HFFc6 (cell line): Measurements from ENCODE around the gene DPEP3. TPM values are rescaled to one million over a fixed set of nuclear protein-coding genes. Genes with fewer than 3 reads are reported as not detected.

Experiments
- DNase-seq: peaks from one replicate; pipeline ENCODE4 v3.0.0-alpha.2; 2018
- H3K27ac Mint-ChIP-seq: 2 replicates; pipeline ENCODE4 v1.8.0; 2020; ENCODE audit warnings: mild to moderate bottlenecking, mixed read lengths
- H3K27me3 Mint-ChIP-seq: 2 replicates; pipeline ENCODE4 v1.8.0; 2021; ENCODE audit warnings: mild to moderate bottlenecking, moderate library complexity, mixed read lengths; ENCODE audit not compliant: insufficient read depth
- H3K36me3 Mint-ChIP-seq: 2 replicates; pipeline ENCODE4 v1.8.0; 2021; ENCODE audit warnings: low read depth, mixed read lengths
- H3K4me1 Mint-ChIP-seq: 2 replicates; pipeline ENCODE4 v1.8.0; 2020; ENCODE audit warnings: low read depth, mixed read lengths
- H3K4me3 Mint-ChIP-seq: 2 replicates; pipeline ENCODE4 v1.8.0; 2020; ENCODE audit warnings: mild to moderate bottlenecking, moderate library complexity, mixed read lengths
- H3K9me3 Mint-ChIP-seq: 2 replicates; pipeline ENCODE4 v1.8.0; 2020; ENCODE audit warnings: mild to moderate bottlenecking, mixed read lengths
- CTCF ChIP-seq: fragments of 200-600 bp; sonication (generic); IDR thresholded peaks from 2 replicates; pipeline ENCODE4 v1.5.0; 2021; ENCODE audit warnings: antibody characterized with exemption, mild to moderate bottlenecking
- long read RNA-seq: library from polyadenylated mRNA; unstranded; transcript quantifications from one replicate; pipeline ENCODE4 v2.0.0, GENCODE V29; 2019
- total RNA-seq, 6 experiments: library from RNA; stranded (reverse); fragmentation: NEBNext Ultra II Directional; extraction: Animal tissue kit (Norgen Biotek cat#: 25700); gene quantifications; 2 replicates in 1 of 6; 3 replicates in 5 of 6; pipeline ENCODE4 v1.2.3, GENCODE V29; 2021

DPEP3 gene
- total RNA-seq, result not detected
- long read RNA-seq, result 0 reads

GRCh38 chr16:67979955-67980678 lies at the start of gene DPEP3:
Gene DPEP3, minus strand, starts transcription at chr16:67980499. Its CDS starts 119 bp downstream, at chr16:67980380.
- Mint-ChIP-seq H3K9me3 (no peaks in the 10 kb centered on the region), H3K27ac (no peak within 1 kb of the TSS), H3K4me1 (peaks cover 4% of the 10 kb centered on the region; the same call in 1 of the 2 replicates), H3K4me3 (no peak within 1 kb of the TSS), H3K36me3 (no peaks in the 10 kb centered on the region; the same call in 1 of the 2 replicates), H3K27me3 (peaks cover 11% of the 10 kb centered on the region)
- TF ChIP-seq CTCF, result peak; percentile 59
- DNase-seq, result no peak

- Mint-ChIP-seq H3K27ac (no peak overlapping the region), H3K4me3 (no peak overlapping the region), H3K9me3 (no peaks in the 10 kb centered on the region), H3K36me3 (peaks cover 19% of the 10 kb centered on the region), H3K27me3 (no peaks in the 10 kb centered on the region), H3K4me1 (peaks cover 24% of the 10 kb centered on the region)
- TF ChIP-seq CTCF, result no peak
- no peak for DNase-seq
Measured at GRCh38 chr16:68028996-68029395, 48.7 kb upstream of the DPEP3 start.

GRCh38 chr16:68022728-68023537 lies 42.6 kb upstream of the DPEP3 start, which contains the start of the genes DDX28 and DUS2:
Gene DDX28, minus strand, starts transcription at chr16:68023232. Its CDS starts 30 bp downstream, at chr16:68023202.
Gene DUS2, plus strand, starts transcription at chr16:68023284. Its CDS starts 14,740 bp downstream, at chr16:68038024.
- TF ChIP-seq CTCF, result no peak
- H3K9me3 Mint-ChIP-seq, result no peaks in the 10 kb centered on the region
- H3K4me1 Mint-ChIP-seq, result peaks cover 14% of the 10 kb centered on the region
- peak within 1 kb of the TSS; percentile 98 for H3K4me3 Mint-ChIP-seq
- peaks cover 21% of the 10 kb centered on the region for H3K36me3 Mint-ChIP-seq
- peak; percentile 86 for DNase-seq
- H3K27ac Mint-ChIP-seq, result peak within 1 kb of the TSS; percentile 96
- H3K27me3 Mint-ChIP-seq, result no peaks in the 10 kb centered on the region; the same call in 1 of the 2 replicates

- DNase-seq, result no peak
- H3K27me3 Mint-ChIP-seq, result no peaks in the 10 kb centered on the region; the same call in 1 of the 2 replicates
- H3K27ac Mint-ChIP-seq, result peak overlapping the region; percentile 96
- H3K9me3 Mint-ChIP-seq, result no peaks in the 10 kb centered on the region
- peaks cover 15% of the 10 kb centered on the region for H3K36me3 Mint-ChIP-seq
- peak overlapping the region; percentile 98 for H3K4me3 Mint-ChIP-seq
- no peak for TF ChIP-seq CTCF
- H3K4me1 Mint-ChIP-seq, result peaks cover 14% of the 10 kb centered on the region
Measured at GRCh38 chr16:68022278-68022727, 42.0 kb upstream of the DPEP3 start.

GRCh38 chr16:68021490-68021889 lies 41.2 kb upstream of the DPEP3 start:
- Mint-ChIP-seq H3K36me3 (peaks cover 14% of the 10 kb centered on the region), H3K4me3 (peak overlapping the region; percentile 98), H3K9me3 (no peaks in the 10 kb centered on the region), H3K27me3 (no peaks in the 10 kb centered on the region; the same call in 1 of the 2 replicates), H3K4me1 (peaks cover 14% of the 10 kb centered on the region), H3K27ac (no peak overlapping the region)
- no peak for TF ChIP-seq CTCF
- no peak for DNase-seq
